Mesothelial cell of epicardium (in vitro differentiated cells): ENCODE data around the gene KIAA0319L. TPM values are rescaled to one million over a fixed set of nuclear protein-coding genes. Genes with fewer than 3 reads are reported as not detected.
"Not testable (repeated sequence)": the region's sequence is repeated elsewhere in the genome, so short reads cannot be mapped to it uniquely, and the experiment has no call there.

Experiments
- DNase-seq, 2 experiments: peaks; one replicate each; pipeline ENCODE4 v3.0.0; 2021; ENCODE audit warnings: low spot score in 2 of 2; ENCODE audit not compliant: unreplicated experiment in 2 of 2
- H3K27ac Mint-ChIP-seq: 2 replicates; pipeline ENCODE4 v1.8.0; 2021; ENCODE audit warnings: mixed read lengths
- H3K27me3 Mint-ChIP-seq: 2 replicates; pipeline ENCODE4 v1.8.0; 2021; ENCODE audit warnings: low read depth, mixed read lengths
- H3K36me3 Mint-ChIP-seq: 2 replicates; pipeline ENCODE4 v1.8.0; 2021; ENCODE audit warnings: mixed read lengths
- H3K4me1 Mint-ChIP-seq: 2 replicates; pipeline ENCODE4 v1.8.0; 2021; ENCODE audit warnings: mixed read lengths
- H3K4me3 Mint-ChIP-seq: 2 replicates; pipeline ENCODE4 v1.8.0; 2021; ENCODE audit warnings: mild to moderate bottlenecking, moderate library complexity, mixed read lengths
- H3K9me3 Mint-ChIP-seq: 2 replicates; pipeline ENCODE4 v1.8.0; 2021; ENCODE audit warnings: mixed read lengths
- CTCF ChIP-seq: fragments of 200-600 bp; sonication (generic); IDR thresholded peaks from one replicate; pipeline ENCODE4 v1.5.0; 2021; ENCODE audit warnings: antibody characterized with exemption; ENCODE audit not compliant: unreplicated experiment
- total RNA-seq: library from RNA; stranded (reverse); gene quantifications from 3 replicates; pipeline ENCODE4 v1.2.1, GENCODE V29; 2021

The KIAA0319L gene
- total RNA-seq, 1 donor from 2014 or later = 72.5 TPM

DNA sequence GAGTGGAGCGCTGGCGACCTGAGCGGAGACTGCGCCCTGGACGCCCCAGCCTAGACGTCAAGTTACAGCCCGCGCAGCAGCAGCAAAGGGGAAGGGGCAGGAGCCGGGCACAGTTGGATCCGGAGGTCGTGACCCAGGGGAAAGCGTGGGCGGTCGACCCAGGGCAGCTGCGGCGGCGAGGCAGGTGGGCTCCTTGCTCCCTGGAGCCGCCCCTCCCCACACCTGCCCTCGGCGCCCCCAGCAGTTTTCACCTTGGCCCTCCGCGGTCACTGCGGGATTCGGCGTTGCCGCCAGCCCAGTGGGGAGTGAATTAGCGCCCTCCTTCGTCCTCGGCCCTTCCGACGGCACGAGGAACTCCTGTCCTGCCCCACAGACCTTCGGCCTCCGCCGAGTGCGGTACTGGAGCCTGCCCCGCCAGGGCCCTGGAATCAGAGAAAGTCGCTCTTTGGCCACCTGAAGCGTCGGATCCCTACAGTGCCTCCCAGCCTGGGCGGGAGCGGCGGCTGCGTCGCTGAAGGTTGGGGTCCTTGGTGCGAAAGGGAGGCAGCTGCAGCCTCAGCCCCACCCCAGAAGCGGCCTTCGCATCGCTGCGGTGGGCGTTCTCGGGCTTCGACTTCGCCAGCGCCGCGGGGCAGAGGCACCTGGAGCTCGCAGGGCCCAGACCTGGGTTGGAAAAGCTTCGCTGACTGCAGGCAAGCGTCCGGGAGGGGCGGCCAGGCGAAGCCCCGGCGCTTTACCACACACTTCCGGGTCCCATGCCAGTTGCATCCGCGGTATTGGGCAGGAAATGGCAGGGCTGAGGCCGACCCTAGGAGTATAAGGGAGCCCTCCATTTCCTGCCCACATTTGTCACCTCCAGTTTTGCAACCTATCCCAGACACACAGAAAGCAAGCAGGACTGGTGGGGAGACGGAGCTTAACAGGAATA is 20.1 kb upstream of the KIAA0319L start:
- H3K4me3 Mint-ChIP-seq = peak overlapping the region; percentile 41
- H3K27ac Mint-ChIP-seq = no peak overlapping the region
- DNase-seq = no peak
- no peaks in the 10 kb centered on the region for H3K9me3 Mint-ChIP-seq
- H3K36me3 Mint-ChIP-seq = no peaks in the 10 kb centered on the region
- H3K27me3 Mint-ChIP-seq = peaks cover 51% of the 10 kb centered on the region
- no peak for TF ChIP-seq CTCF
- H3K4me1 Mint-ChIP-seq = peaks cover 39% of the 10 kb centered on the region

DNA sequence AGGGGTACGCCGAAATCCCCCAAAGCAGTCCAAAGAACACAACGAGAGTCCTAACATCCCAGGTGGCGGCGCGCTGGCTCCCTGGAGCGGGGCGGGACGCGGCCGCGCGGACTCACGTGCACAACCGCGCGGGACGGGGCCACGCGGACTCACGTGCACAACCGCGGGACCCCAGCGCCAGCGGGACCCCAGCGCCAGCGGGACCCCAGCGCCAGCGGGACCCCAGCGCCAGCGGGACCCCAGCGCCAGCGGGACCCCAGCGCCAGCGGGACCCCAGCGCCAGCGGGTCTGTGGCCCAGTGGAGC is 19.5 kb upstream of the KIAA0319L start:
- Mint-ChIP-seq H3K4me1 (peaks cover 40% of the 10 kb centered on the region), H3K27me3 (peaks cover 56% of the 10 kb centered on the region), H3K4me3 (peak overlapping the region; percentile 22)

GRCh38 chr1:35576061-35576765 is 19.0 kb upstream of the KIAA0319L start:
- Mint-ChIP-seq H3K27me3 (peaks cover 61% of the 10 kb centered on the region), H3K27ac (peak overlapping the region; percentile 56), H3K4me3 (peak overlapping the region; percentile 22)

More for the DNA sequence above, 19.5 kb upstream of the KIAA0319L start:
- H3K27ac Mint-ChIP-seq = peak overlapping the region; percentile 56
- not testable (repeated sequence) for H3K9me3 Mint-ChIP-seq, H3K36me3 Mint-ChIP-seq, DNase-seq

GRCh38 chr1:35575416-35575958 is 18.3 kb upstream of the KIAA0319L start:
- Mint-ChIP-seq H3K9me3 (no peaks in the 10 kb centered on the region), H3K27me3 (peaks cover 66% of the 10 kb centered on the region), H3K36me3 (no peaks in the 10 kb centered on the region), H3K4me3 (peak overlapping the region; percentile 31), H3K27ac (peak overlapping the region; percentile 65), H3K4me1 (peaks cover 40% of the 10 kb centered on the region)
- no peak for TF ChIP-seq CTCF
- no peak for DNase-seq

More at GRCh38 chr1:35576061-35576765, 19.0 kb upstream of the KIAA0319L start:
- no peak for TF ChIP-seq CTCF
- DNase-seq = no peak
- Mint-ChIP-seq H3K9me3 (no peaks in the 10 kb centered on the region), H3K4me1 (peaks cover 40% of the 10 kb centered on the region), H3K36me3 (no peaks in the 10 kb centered on the region)

GRCh38 chr1:35574655-35575415 is 17.6 kb upstream of the KIAA0319L start:
- no peaks in the 10 kb centered on the region for H3K9me3 Mint-ChIP-seq
- no peak for TF ChIP-seq CTCF
- H3K36me3 Mint-ChIP-seq = no peaks in the 10 kb centered on the region
- peaks cover 40% of the 10 kb centered on the region for H3K4me1 Mint-ChIP-seq
- DNase-seq = no peak
- H3K27me3 Mint-ChIP-seq = peaks cover 70% of the 10 kb centered on the region
- peak overlapping the region; percentile 65 for H3K27ac Mint-ChIP-seq
- H3K4me3 Mint-ChIP-seq = peak overlapping the region; percentile 51
